ENCODE measurements around the gene ID2.

Gene ID2

DNA sequence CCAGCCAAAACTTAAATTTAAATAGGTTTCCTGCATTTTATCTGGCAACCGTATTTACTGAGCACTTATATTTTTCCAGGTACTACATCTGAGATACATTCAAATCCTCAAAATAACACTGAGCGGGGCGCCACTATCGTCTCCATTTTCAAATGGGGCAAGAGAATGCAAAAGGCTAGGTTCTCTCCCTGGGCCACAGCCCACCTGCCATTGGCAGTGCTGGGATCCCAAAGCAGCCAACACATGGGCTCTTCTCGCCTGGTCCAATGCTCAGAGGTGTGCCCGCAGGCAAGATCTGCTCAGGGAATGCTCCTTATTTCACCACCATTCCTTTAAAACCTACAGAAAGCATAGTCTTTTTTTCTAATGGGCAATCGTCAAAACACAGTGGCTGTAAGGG is 11.3 kb upstream of the ID2 start:
- DNase-seq (ENCODE audit: low spot score): no peak

DNA sequence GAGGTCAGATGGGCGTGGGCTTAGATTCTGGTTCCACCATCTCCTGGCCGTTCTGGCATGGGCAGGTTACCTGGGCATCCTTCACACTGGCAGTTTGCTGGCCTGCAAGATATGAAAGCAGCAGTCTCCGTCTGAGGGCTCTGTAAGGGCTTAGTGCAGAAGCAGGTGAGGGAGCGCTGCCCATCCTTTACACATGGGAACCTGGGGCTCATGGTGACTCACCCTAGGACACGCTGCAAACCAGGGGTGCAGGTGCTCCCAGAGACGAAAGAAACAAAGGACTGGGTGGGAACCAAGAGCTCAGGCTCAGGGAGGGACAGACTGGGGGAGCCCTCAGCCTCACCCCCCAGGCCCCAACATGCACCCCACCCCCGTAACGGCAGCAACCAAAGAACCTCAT is 10.7 kb upstream of the ID2 start:
- no peak for DNase-seq (ENCODE audit: low spot score)

DNA sequence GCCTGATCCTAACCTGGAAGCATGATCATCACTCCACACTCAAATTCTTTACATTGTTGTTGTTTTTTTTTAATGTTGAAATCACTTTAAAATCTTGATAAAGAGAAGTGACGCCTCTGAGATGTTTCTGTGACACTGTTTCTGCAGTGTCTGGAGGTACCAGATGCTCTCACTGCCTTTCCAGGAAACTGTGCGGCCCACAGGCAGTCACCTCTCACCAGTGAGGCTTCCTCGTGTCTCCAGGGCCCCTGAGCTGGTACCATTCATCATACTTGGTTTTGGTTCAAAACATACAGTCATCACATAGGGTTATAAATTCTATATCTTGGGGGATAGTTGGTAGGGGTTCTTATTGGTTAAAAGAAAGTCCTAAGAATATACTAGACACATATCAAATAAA is 10.1 kb upstream of the ID2 start:
- no peak for DNase-seq (ENCODE audit: low spot score)

DNA sequence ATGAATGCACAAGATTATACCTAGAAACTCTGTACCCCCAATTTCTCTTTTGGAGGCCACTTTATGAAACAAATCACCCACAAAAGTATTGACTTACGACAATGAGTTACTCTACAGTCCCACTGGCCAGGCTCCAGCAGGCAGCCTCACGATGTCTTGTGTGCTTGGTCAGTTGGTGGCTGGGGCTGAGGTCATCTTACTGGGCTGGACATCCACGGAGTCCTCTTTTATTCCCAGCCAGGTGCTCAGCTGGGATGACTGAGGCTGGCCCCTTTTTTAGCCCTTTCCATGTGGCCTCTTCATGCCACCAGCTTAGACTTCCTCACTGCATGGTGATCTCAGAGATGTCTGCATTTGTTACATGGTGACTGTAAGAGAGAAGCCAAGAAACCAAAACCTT is 8.9 kb upstream of the ID2 start:
- DNase-seq (ENCODE audit: low spot score): no peak

DNA sequence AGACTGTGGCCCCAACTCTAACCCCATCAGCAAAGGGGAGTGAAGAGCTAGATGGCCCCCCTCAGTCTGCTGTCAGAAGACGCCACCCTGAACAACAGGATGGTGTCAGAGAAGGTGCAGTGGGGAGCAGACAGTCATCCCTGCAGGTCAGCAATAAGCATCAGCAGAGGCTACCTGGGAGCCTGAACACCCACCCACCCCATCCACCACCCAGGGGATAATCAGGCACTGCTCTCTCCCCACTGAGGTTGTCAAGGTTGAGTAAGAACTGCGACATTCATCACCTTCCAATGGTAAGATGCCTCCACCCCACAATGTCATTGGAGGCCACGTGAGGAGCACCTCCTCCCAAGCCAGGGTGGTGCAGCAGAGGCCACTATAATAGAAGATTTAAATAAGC is 8.5 kb upstream of the ID2 start:
- no peak for DNase-seq (ENCODE audit: low spot score)

DNA sequence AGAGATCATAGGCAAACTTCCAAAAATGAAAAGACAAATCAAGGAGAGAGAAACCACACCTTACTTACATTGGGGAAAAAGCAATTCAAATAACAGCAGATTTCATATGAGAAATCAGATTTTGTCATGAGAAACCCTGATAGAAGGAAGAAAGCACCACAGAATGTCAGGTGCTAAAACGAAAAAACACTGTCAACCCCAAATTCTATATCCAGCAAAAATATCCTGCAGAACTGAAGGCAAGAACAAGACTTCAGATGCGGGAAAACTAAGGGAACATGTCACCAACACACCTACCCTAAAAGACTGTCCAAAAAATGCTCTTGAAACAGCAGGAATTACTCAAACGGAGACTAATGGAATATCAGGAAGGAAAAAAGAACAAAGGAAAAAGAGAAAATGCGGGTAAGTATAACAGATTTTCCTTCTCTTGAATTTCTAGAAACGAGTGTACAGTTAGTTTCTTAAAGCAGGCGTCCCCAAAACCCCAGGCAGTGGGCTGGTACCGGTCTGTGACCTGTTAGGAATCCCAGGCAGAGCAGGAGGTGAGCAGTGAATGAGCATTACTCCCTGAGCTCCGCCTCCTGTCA is 7.3 kb upstream of the ID2 start:
- DNase-seq (ENCODE audit: low spot score): no peak

DNA sequence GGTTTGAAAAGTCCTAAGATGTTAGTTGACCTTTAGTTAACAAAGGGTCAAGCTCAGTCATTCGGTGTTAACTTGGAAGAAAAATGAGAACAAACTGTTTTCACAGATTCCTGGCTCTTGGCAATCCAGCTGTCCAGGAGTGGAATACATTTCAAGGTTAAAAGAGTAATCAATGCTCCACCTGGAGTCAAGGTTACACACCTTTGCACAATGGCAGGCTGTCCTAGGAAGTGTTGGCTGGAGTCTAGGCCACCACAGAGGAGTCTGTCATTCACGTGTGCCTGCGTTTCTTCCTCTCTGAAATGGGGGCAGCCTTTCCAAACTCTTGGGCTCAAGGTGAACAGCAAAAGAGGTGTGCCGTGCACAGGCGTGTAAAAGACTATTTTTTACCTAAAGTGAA is 6.3 kb upstream of the ID2 start:
- DNase-seq (ENCODE audit: low spot score): no peak

DNA sequence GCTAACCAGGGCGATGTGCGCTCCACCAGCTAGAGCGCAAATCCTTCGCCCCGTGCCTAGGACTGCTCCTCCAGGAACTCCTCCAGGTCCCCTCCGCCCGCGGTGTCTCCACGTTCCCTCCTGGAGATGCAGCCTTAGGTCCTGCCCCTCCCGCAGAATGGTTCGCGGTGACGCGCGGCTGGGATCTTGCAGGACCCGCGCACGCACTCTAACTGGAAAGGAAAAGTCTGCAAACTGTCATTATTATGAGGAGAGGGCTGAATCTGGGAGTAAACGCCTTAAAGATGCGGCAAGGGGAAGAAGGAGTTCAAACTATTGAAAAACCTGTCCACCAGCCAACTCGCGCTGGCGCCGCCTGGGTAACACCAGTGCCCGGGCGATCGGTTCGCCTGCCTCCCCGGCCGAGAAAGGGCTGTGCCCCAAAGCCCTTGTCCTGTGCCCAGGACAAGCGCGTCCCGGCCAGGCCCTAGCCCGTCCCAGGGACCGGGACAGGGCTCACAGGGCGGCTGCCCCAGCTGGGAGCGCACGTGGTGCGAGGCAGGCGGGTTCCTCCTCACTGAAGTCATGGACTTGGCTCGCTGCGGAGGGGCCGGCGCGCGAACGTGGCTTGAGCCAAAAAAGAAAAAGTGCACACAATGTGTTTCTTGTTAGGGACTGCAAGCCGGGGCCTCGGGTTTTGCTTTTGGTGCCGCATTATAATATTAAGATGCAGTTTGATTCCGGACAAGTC is 5.5 kb upstream of the ID2 start:
- no peak for DNase-seq (ENCODE audit: low spot score)

DNA sequence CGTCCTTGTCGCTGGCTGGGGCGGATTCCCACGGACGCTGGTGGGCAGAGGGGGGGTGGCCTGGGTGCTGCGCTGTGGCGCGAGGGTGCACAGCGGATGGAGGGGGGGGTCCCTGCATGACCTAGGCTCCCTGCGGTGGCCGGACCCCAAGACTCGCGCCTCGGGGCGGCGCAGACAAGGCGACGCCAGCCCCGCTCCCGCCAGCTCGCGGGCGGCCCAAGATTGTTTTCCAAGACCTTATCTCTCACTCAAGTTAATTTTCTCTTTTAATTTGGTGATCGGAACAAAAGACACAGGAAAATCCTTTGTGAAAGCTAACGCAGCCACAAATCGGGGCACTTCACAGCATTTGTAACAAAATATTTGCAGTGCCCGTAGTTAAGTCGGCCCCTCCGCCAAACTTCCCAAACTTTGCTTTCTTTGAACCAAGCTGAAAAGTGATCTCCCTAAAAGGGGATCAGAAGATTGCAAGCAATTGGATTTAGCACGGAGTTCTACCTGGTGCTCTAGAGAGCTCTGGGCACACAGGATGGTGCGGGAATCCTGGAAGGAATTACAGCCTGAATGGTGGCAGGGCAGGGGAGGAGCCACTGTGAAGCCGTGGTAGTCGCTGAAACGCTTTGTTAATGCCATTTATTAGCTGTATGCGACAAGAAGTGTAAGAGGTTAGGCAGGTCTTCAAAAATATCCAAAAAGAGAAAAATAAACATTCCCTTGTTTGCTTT is 4.8 kb upstream of the ID2 start:
- no peak for DNase-seq (ENCODE audit: low spot score)

DNA sequence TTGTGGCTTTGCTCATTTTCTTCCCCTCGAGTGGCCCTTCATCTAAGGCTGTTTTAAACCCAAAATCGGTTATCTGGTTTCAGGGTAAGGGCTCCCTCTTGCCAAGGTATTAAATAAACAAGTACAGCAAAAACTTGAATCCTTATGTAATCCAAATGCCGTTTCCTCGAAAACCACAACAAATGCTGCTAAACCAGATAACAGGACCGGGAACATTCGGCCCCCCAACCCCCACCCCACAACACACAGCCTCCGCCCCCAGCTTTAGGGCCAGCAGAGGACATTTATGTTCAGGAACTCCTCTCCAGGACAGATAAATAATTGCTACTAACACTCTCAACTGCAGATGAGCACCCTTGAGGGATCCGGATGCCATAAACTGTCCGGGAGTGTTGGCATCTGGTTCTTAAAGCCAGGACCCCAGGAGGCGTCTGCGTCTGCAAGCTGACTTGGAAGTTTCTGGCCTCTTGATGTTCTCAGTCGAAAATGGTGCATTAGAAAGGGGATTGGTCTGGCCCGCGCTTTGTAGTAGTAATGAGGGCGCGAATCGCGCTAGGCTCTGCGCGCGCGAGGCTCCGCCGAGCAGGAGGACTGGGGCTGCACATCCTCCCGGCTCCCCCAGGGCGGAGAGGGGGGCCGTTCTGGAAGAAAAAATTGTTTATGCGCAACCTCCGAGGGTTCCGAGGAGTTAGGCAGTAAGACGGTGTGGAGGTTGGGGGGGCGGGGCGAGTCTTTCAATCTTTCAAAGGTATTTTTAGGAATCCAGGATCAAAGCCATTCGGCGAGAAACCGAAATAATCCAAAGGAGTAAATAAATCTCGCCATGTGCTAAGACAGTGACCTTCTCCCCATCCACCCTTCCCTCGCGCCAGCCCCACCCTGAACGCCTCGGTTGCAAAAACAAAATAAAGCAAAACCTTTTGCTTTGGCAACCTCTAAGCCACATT is 3.9 kb upstream of the ID2 start:
- no peak for DNase-seq (ENCODE audit: low spot score)

DNA sequence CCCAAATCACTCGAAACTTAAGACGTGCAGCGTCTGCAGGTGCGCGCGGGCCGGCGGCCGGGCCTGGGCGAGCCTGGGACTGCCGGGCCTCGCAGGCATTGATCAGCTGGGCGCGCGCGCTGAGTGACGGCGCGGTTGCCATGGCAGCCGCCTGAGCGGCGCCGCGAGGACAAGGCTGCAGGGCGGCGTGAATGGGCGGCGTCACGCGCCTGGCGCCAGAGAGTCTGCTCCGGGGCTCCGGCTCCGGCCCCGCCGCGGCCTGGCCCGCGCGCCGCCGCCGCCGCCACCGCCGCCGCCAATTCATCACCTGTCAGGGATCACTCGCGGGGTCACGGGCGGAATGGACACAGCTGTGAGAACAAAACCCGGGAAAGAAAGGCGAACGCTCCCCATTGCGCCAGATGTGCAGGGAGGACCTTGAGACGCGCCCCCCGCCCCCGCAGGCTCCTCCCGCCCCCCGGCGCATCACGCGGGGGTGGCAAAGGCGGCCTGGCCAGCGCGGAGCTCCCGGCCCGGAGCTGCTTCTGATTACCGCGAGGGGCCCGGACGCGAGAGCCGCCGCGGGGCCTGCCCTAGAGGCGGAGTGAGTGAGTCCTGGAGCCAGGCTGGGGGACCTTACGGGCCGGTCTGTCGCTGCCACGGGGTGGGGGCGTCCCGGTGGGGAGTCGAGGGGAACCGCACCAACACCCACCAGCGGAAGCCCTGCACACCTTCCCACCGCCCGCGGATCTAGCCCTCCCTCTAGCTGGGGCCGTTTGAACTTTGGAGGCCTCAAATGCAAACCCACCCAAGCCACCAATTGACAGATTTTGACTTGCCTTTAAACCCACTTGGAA is 2.9 kb upstream of the ID2 start:
- DNase-seq (ENCODE audit: low spot score): peak; percentile 77

DNA sequence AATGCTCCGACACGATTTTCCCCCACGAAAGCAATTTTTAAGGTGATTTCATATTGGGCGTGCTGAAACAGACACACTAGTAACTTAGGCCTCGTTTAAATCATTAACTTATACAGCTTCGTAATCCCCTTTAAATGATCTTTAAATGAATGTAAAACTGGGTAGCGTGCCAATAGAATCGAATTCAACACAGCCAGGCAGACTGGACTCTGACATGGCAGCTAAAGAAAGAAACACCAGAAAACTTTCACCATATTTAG is 2.4 kb upstream of the ID2 start:
- no peak for DNase-seq (ENCODE audit: low spot score)

DNA sequence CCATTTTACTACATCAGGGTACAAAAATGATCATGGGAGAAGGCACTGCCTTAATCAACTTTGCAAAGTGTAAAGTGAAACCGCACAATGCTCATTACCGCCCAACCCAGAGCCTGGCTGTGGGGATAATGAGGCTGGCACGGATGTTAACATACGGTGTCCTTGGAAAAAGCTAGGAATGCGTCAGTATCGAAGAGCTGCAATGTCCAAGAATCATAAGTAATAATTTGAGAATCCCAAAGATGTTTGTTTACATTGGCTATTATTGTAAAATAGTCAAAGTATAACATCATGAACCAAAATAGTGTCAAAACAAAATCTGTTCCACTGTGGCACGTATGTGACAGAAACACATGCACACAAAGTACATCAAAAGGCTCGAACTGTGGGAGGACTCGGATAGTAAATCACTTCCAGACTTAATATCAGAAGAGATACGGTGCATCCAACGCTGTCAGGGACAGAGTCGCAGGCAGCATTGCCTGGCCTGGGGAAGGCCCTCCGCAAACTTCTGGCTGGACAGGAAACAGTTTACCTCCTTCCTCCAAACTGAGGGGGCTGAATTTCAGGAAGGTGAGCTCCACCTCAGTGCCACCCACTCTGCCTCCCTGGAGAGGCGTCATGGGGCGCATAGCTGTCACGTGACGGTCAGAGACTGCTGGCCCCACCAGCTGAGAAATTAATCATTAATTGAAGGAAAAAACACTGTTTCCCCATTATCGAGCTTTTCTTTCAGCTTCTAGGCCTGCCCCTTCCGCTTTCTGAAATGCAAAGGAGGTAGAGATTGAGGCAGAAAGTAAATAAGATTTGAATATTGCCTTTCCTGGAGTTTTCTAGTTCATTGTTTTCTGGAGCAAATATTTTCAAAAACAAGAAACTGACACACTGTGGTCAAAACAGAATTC is 1.8 kb upstream of the ID2 start:
- no peak for DNase-seq (ENCODE audit: low spot score)

DNA sequence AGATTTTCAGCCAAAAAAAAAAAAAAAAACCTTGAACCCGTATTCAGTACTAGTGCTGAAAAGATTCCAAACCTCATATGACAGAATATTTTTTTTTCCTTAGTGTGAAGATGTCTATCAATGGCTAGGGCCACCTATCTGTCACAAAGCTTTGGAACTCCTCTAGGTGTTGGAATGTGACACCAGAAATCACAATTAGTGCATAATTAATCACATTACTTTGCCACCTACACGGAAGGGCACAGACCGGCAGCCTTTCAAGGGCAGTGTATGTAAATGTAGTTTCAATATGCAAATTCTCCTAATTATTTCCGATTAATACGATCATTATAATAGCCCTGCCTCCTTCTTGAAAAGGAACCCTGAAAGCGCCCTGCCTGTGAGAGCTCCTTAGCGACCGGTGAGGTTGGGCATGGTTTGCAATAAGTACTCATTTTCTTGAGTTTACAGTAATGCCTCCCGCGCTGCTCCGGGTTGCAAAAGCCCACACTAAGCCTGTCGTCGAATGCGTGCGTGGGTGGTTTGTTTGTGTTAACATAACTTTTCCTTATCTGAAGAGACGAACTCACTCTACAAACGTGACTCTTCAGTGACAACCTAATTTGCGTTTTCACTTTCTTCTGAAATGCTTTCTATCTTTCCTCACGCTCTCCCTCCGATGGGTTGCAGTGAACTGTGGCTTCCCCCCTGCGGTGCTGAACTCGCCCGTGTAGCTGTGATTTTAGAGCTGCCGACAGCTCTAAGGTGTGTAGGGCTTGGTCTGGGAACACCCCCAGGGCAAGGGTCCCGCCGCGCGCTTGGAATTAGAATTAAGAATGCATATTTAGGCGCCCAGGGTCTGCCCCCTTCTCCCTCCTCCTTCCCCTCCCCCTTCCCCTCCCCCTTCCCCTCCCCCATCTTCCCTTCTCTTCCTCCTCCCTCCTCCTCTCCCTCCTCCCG is 765 bp upstream of the ID2 start:
- peak; percentile 50 for DNase-seq (ENCODE audit: low spot score)

DNA sequence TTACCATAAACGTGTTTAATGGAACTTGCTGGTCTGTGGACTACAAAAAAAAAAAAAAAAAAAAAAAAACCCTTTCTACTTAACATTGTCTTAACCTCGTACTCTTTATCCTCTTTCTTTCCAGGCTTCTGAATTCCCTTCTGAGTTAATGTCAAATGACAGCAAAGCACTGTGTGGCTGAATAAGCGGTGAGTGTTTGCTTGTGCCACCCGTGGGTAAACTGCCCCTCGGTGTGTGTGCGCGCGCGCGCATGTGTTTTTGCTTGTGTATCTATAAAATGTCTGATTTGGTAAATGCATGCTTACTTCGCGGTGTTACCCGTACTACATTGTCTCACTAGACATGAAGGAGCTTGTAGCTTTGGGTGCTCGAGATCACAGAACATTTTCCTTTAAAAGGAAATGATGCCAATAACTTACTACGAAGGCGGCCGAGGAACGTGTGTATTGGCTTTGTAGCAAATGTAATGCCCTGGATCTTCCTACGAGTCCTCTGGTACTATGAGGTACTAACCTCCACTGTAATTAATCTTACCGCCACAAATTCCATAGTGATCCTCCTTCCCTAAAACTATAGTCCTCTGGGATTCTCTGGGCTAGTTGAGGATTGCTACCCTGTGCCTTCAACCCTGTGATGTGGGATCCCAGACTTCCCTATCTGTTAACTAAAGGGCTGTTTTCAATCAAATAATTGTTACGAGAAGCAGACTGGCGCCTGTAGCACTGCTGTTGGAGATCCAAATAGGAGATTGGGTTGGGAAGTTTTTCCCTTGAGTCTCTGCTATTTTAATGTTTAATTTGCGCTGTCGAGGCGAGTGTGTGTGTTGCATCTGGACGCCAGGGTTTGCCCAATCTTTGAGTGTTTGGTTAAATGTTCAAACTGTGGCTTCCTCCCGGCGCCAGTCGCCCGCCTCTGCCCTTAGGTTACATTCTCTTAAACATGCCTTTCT is 1.1 kb downstream of the ID2 start:
- DNase-seq (ENCODE audit: low spot score): peak; percentile 36

DNA sequence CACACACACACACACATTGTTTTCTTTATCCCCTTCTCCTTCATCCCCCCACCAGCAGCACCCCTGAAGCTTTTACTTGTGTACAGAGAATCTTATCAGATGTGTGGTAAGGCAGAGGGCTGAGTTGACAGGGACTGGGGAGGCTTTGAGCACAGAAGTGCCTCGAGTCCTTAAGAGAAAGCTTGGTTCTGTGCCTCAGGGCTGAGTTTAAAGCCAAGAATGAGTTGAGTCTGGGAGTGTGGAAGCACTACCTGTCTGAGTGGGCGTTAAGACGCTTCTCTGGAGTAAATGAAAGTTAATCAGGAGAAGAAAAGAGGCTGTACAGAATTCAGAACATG is 2.7 kb downstream of the ID2 start:
- DNase-seq (ENCODE audit: low spot score): peak; percentile 43

DNA sequence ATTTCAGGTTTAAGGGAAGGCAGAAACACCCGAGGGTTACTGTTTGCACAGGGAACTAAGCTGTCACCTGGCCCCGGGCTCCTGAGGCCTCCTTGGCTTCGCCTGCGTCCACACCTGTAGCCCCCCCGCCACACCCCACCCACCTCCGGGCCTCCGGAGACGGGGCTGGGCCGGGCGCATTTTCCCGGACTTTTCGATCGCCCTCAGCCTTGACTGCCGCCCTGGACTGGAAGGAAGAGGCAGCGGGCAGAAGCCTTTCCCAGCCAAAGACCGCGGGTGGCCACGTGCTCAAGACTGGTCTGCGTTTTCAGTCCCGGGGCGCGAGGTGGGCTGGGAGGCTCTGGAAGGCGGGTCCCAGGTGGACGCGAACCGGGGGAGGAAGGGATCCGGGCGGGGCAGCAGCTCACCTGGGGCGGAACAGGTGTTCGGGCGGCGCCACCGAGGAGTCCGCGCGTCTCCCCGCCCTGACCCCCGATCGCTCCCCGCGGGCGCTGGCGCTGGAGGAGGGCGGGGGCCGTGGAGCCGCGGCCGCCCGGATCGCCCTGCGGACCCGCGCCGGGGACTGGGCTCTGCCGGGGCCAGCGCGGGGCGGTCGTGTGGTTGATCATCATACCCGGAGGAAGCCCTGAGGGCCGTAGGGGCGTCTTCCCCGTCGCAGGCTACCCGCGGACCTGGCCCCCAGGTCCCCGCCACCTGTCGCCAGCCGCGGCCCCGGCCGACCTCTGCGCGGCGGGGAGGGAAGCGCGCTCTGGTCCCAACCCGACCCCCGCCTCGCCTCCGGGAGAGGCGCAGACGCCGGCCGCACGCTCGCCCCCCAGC is 3.2 kb downstream of the ID2 start:
- peak; percentile 33 for DNase-seq (ENCODE audit: low spot score)

Measured in CD4-positive, alpha-beta T cell treated with Interleukin-6 at 100 ng/mL for 8 hours (primary cell).